Measurements from ENCODE around the gene PKD1L1.

Gene PKD1L1

DNA sequence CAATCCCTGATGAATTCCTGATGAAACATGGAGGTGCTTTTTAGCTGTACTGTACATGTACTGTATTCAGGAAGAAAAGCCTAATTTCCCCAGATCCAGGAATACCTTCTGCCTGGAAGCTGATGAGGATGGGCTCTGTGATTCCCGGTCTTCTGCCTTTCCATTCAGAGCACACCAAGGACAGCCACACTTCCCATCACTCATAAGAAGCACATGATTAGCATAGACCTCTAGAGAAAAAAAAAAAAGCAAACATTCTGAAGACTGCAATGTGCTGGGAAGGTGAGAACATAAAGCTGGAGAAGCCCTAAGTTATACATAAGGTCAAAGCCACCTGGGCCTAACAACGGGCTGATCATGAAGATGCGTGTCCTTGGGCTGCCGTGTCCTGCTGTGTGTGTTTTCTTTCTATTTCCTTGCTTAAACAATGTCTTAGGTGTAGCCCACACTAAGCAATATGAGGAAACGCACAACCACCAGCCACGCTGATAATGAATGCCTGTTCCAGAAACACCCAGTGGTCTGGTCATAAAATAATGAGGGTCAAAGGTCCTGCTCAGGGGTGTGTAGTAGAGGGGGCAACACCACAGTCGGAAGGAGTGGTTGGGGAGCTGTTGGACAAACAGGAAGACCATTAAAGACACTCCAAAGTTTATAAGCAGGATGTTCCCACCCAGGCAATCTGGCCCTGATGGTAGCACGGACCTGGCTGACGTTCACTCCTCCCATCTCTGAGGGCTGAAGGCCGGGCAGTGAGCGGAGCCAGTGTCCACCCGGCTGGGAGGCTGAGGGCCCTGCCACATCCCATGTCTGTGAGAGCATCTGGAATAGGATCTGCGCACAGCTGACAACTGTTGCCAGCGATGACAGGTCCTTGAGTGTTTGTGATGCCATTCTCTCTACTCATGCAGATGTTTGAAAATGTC is 7.9 kb downstream of the PKD1L1 start:
- Histone ChIP-seq H3K9me3 (ENCODE audit: control insufficient read depth, insufficient read depth, low read depth, low read length) (no peaks in the 10 kb centered on the region), H3K4me3 (ENCODE audit: low read depth, low read length) (no peak overlapping the region), H3K36me3 (ENCODE audit: control insufficient read depth in 2 of 2, insufficient read depth in 1 of 2, low read length in 2 of 2) (no peaks in the 10 kb centered on the region), H3K4me1 (ENCODE audit: control insufficient read depth, insufficient read depth, low read length) (no peaks in the 10 kb centered on the region), H3K27ac (ENCODE audit: extremely low read depth, low read depth, low read length) (no peak overlapping the region)
- TF ChIP-seq, protein P1, sequence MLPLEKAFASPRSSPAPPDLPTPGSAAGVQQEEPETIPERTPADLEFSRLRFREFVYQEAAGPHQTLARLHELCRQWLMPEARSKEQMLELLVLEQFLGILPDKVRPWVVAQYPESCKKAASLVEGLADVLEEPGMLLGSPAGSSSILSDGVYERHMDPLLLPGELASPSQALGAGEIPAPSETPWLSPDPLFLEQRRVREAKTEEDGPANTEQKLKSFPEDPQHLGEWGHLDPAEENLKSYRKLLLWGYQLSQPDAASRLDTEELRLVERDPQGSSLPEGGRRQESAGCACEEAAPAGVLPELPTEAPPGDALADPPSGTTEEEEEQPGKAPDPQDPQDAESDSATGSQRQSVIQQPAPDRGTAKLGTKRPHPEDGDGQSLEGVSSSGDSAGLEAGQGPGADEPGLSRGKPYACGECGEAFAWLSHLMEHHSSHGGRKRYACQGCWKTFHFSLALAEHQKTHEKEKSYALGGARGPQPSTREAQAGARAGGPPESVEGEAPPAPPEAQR (tag by site-specific recombination; IDR thresholded peaks at IDR 0.05) = no peak
- TF ChIP-seq ZBTB1 (tag by site-specific recombination; IDR thresholded peaks at IDR 0.05) (no peak), ZNF624 (tag by site-specific recombination; IDR thresholded peaks at IDR 0.05) (no peak), ELK4 (IDR thresholded peaks at IDR 0.05; ENCODE audit: borderline replicate concordance, low read depth, low read length) (no peak), ZNF521 (tag by site-specific recombination; IDR thresholded peaks at IDR 0.05) (no peak), ZNF629 (tag by site-specific recombination; IDR thresholded peaks at IDR 0.05) (no peak), ZNF843 (tag by site-specific recombination; IDR thresholded peaks at IDR 0.05) (no peak), PATZ1 (tag by site-specific recombination; IDR thresholded peaks at IDR 0.05) (no peak), ZNF214 (tag by site-specific recombination; IDR thresholded peaks at IDR 0.05; ENCODE audit: borderline replicate concordance) (no peak), ZNF324 (tag by site-specific recombination; IDR thresholded peaks at IDR 0.05) (no peak), KLF7 (tag by site-specific recombination; IDR thresholded peaks at IDR 0.05; ENCODE audit: borderline replicate concordance) (no peak), RBAK (tag by site-specific recombination; IDR thresholded peaks at IDR 0.05) (no peak)
- CTCF ChIA-PET = interaction anchor here (0.6 to 2.1 kb wide), 5 partner anchors 56 to 639 kb away, joined by 3 to 8 read pairs (median 3); no protein-coding TSS in a partner anchor
- POLR2A ChIA-PET = no interaction called here

GRCh38 chr7:47939425-47940036 is 8.7 kb downstream of the PKD1L1 start:
- ChIA-PET POLR2A (no interaction called here), CTCF (interaction anchor here (0.6 to 2.1 kb wide), 6 partner anchors 8 to 673 kb away, joined by 3 to 6 read pairs (median 4); partner anchors contain the start of gene PKD1L1)
- Histone ChIP-seq H3K4me3 (ENCODE audit: low read depth, low read length) (no peak overlapping the region), H3K27ac (ENCODE audit: extremely low read depth, low read depth, low read length) (no peak overlapping the region), H3K9me3 (ENCODE audit: control insufficient read depth, insufficient read depth, low read depth, low read length) (no peaks in the 10 kb centered on the region), H3K4me1 (ENCODE audit: control insufficient read depth, insufficient read depth, low read length) (no peaks in the 10 kb centered on the region), H3K36me3 (ENCODE audit: control insufficient read depth in 2 of 2, insufficient read depth in 1 of 2, low read length in 2 of 2) (no peaks in the 10 kb centered on the region)
- no peak for TF ChIP-seq ZNF366 (tag by site-specific recombination; conservative IDR thresholded peaks at IDR 0.05)
- TF ChIP-seq YY2 (tag by site-specific recombination; IDR thresholded peaks at IDR 0.05) = no peak
- no peak for TF ChIP-seq ZNF600 (tag by site-specific recombination; IDR thresholded peaks at IDR 0.05)

Data from HEK293 (cell line).